Colon (tissue), 2 donors: ENCODE results near the gene NENF.

Experiments
- FAIRE-seq: peaks from 2 replicates; lab custom pipeline; 2012; peaks lifted over from hg19 to GRCh38; lab: Jason Lieb, UNC
- donor health status: control.
- donor health status: control.

Gene NENF

GRCh38 chr1:212431644-212432043, 1.1 kb upstream of the NENF start:
- no peak for FAIRE-seq

- FAIRE-seq: no peak
Measured at GRCh38 chr1:212432272-212432660, 454 bp upstream of the NENF start.

- FAIRE-seq: no peak
Measured at GRCh38 chr1:212433577-212434462, 1.1 kb downstream of the NENF start.

- FAIRE-seq: no peak
Measured at GRCh38 chr1:212434992-212435391, 2.3 kb downstream of the NENF start.

GRCh38 chr1:212437179-212437798, 4.6 kb downstream of the NENF start:
- FAIRE-seq: no peak

GRCh38 chr1:212438831-212439237, 6.1 kb downstream of the NENF start:
- no peak for FAIRE-seq

GRCh38 chr1:212440419-212440818, 7.7 kb downstream of the NENF start:
- FAIRE-seq: no peak

GRCh38 chr1:212442408-212442807, 9.7 kb downstream of the NENF start:
- no peak for FAIRE-seq

- FAIRE-seq: no peak
Measured at GRCh38 chr1:212446333-212446732, 13.6 kb downstream of the NENF start.

GRCh38 chr1:212447478-212447877, 14.8 kb downstream of the NENF start:
- FAIRE-seq: no peak

- FAIRE-seq: no peak
Measured at GRCh38 chr1:212450331-212450881, 17.7 kb downstream of the NENF start.

- FAIRE-seq: no peak
Measured at GRCh38 chr1:212451416-212452322, 18.9 kb downstream of the NENF start.

GRCh38 chr1:212452323-212453155, 19.8 kb downstream of the NENF start:
- no peak for FAIRE-seq

- FAIRE-seq: no peak
Measured at GRCh38 chr1:212453156-212453857, 20.6 kb downstream of the NENF start.

- FAIRE-seq: no peak
Measured at GRCh38 chr1:212454741-212455140, 22.0 kb downstream of the NENF start.

- FAIRE-seq: no peak
Measured at GRCh38 chr1:212455401-212455800, 22.7 kb downstream of the NENF start.

GRCh38 chr1:212455803-212456528, 23.2 kb downstream of the NENF start:
- FAIRE-seq: no peak

- FAIRE-seq: no peak
Measured at GRCh38 chr1:212457740-212458338, 25.1 kb downstream of the NENF start.

GRCh38 chr1:212458817-212459216, 26.1 kb downstream of the NENF start:
- FAIRE-seq: no peak

GRCh38 chr1:212459656-212460055, 26.9 kb downstream of the NENF start:
- no peak for FAIRE-seq
